GM23338 (cell line): ENCODE data around the gene BICDL2. TPM values are rescaled to one million over a fixed set of nuclear protein-coding genes. Genes with fewer than 3 reads are reported as not detected.

ENCODE experiments used
- ATAC-seq: fragments of 200-7000 bp; cut with Tn5 transposase; 3 replicates; pipeline ENCODE4 v1.9.1; 2020
- DNase-seq: peaks from one replicate; pipeline ENCODE4 v3.0.0-alpha.2; 2015; ENCODE audit warnings: low spot score
- H2AFZ ChIP-seq: fragments of 200-600 bp; sonication (generic); 2 replicates; pipeline ENCODE4 v1.8.0; 2016; ENCODE audit warnings: antibody characterized with exemption, mild to moderate bottlenecking, moderate library complexity
- H3F3A ChIP-seq: fragments of 200-600 bp; sonication (generic); replicated peaks from 2 replicates; pipeline ENCODE4 v1.8.0; 2017; ENCODE audit warnings: antibody characterized with exemption, mixed run types, low read depth
- H3K27ac ChIP-seq: fragments of 200-600 bp; sonication (generic); 2 replicates; pipeline ENCODE4 v1.6.1; 2016; ENCODE audit warnings: low read depth
- H3K27me3 ChIP-seq: fragments of 200-600 bp; sonication (generic); 2 replicates; pipeline ENCODE4 v1.8.0; 2016; ENCODE audit warnings: mild to moderate bottlenecking, mixed run types, moderate library complexity; ENCODE audit not compliant: insufficient read depth
- H3K36me3 ChIP-seq: fragments of 200-600 bp; sonication (generic); 2 replicates; pipeline ENCODE4 v1.8.0; 2016; ENCODE audit warnings: mild to moderate bottlenecking; ENCODE audit not compliant: insufficient read depth
- H3K4me1 ChIP-seq: fragments of 200-600 bp; sonication (generic); 2 replicates; pipeline ENCODE4 v1.8.0; 2016; ENCODE audit warnings: mild to moderate bottlenecking, moderate library complexity; ENCODE audit not compliant: insufficient read depth
- H3K4me2 ChIP-seq: fragments of 200-600 bp; sonication (generic); 2 replicates; pipeline ENCODE4 v1.7.1; 2017; ENCODE audit warnings: mixed run types
- H3K4me3 ChIP-seq: fragments of 200-600 bp; sonication (generic); 2 replicates; pipeline ENCODE4 v1.6.1; 2016; ENCODE audit warnings: mixed run types
- H3K79me2 ChIP-seq: fragments of 200-600 bp; sonication (generic); replicated peaks from 2 replicates; pipeline ENCODE4 v1.8.0; 2017; ENCODE audit warnings: mild to moderate bottlenecking; ENCODE audit not compliant: insufficient read depth
- H3K9me2 ChIP-seq: fragments of 200-600 bp; sonication (generic); 2 replicates; pipeline ENCODE4 v1.8.0; 2017; ENCODE audit not compliant: insufficient read depth
- H4K20me1 ChIP-seq: fragments of 200-600 bp; sonication (generic); replicated peaks from 2 replicates; pipeline ENCODE4 v1.8.0; 2017; ENCODE audit warnings: mild to moderate bottlenecking; ENCODE audit not compliant: insufficient read depth
- H3K27ac Mint-ChIP-seq: 2 replicates; pipeline ENCODE4 v1.8.0; 2020; ENCODE audit warnings: inconsistent platforms, mild to moderate bottlenecking, moderate library complexity, mixed read lengths
- H3K27me3 Mint-ChIP-seq: 3 replicates; pipeline ENCODE4 v1.8.0; 2022; ENCODE audit warnings: low read depth, mild to moderate bottlenecking, moderate library complexity, mixed read lengths, inconsistent platforms; ENCODE audit not compliant: insufficient read depth, poor library complexity
- H3K36me3 Mint-ChIP-seq: 3 replicates; pipeline ENCODE4 v1.8.0; 2021; ENCODE audit warnings: low read depth, mild to moderate bottlenecking, inconsistent platforms, moderate library complexity, mixed read lengths
- H3K4me1 Mint-ChIP-seq: 3 replicates; pipeline ENCODE4 v1.8.0; 2020; ENCODE audit warnings: mild to moderate bottlenecking, inconsistent platforms, mixed read lengths
- H3K4me3 Mint-ChIP-seq: 3 replicates; pipeline ENCODE4 v1.8.0; 2021; ENCODE audit warnings: moderate library complexity, mild to moderate bottlenecking, inconsistent platforms, mixed read lengths
- H3K9me3 Mint-ChIP-seq: 3 replicates; pipeline ENCODE4 v1.8.0; 2020; ENCODE audit warnings: moderate library complexity, mild to moderate bottlenecking, inconsistent platforms, mixed read lengths
- CREB1 ChIP-seq: fragments of 250-450 bp; sonication (Bioruptor Pico); IDR thresholded peaks from 2 replicates; pipeline ENCODE4 v1.5.0; 2020; ENCODE audit warnings: low read depth, mild to moderate bottlenecking, moderate library complexity
- EZH2phosphoT487 ChIP-seq: fragments of 200-600 bp; sonication (generic); IDR thresholded peaks from one replicate; pipeline ENCODE4 v1.8.1; 2018; ENCODE audit warnings: antibody characterized with exemption; ENCODE audit not compliant: unreplicated experiment
- JUNB ChIP-seq: IDR thresholded peaks from one replicate; pipeline ENCODE4 v1.6.1; 2016; ENCODE audit warnings: antibody characterized with exemption; ENCODE audit not compliant: unreplicated experiment
- NANOG ChIP-seq: IDR thresholded peaks from 2 replicates; pipeline ENCODE4 v1.6.1; 2016; ENCODE audit warnings: antibody characterized with exemption, borderline replicate concordance
- POLR2AphosphoS5 ChIP-seq: IDR thresholded peaks from 2 replicates; pipeline ENCODE4 v1.6.1; 2016; ENCODE audit warnings: antibody characterized with exemption, low read depth
- STAT1 ChIP-seq: IDR thresholded peaks from one replicate; pipeline ENCODE4 v1.6.1; 2016; ENCODE audit warnings: antibody characterized with exemption; ENCODE audit not compliant: unreplicated experiment
- ZNF114 ChIP-seq: fragments of 250-450 bp; sonication (Bioruptor Pico); IDR thresholded peaks from 2 replicates; pipeline ENCODE4 v1.5.0; 2020; ENCODE audit warnings: mild to moderate bottlenecking, moderate library complexity
- ZNF331 ChIP-seq: fragments of 250-450 bp; sonication (Bioruptor Pico); IDR thresholded peaks from 2 replicates; pipeline ENCODE4 v1.5.0; 2020; ENCODE audit warnings: low read depth, mild to moderate bottlenecking, moderate library complexity
- polyA plus RNA-seq: library from polyadenylated mRNA; unstranded; fragments of >200 nt; fragmentation: Nextera tagmentation; extraction: Ambion mirVana; gene quantifications from 2 replicates; pipeline ENCODE4 v1.2.1, GENCODE V29; 2016
- total RNA-seq: library from RNA; depleted of rRNA; stranded (reverse); fragments of >200 nt; shearing (Covaris generic); gene quantifications from 2 replicates; pipeline ENCODE4 v1.2.3, GENCODE V29; 2014
- TF ChIP-seq, protein P1 (sequence below): IDR thresholded peaks from one replicate; pipeline ENCODE4 v1.6.1; 2018; ENCODE audit warnings: antibody characterized with exemption; ENCODE audit not compliant: unreplicated experiment
- TF ChIP-seq, protein P2 (sequence below): IDR thresholded peaks from 2 replicates; pipeline ENCODE4 v1.6.1; 2016; ENCODE audit warnings: antibody characterized with exemption
- TF ChIP-seq, protein P3 (sequence below), 2 experiments: fragments of 200-600 bp in 1 of 2; sonication (generic) in 1 of 2; conservative IDR thresholded peaks; 2 replicates each; pipeline versions ENCODE4 v1.5.1 to v1.6.1; 2016 to 2017; ENCODE audit warnings: antibody characterized with exemption in 2 of 2, low read depth in 2 of 2, mild to moderate bottlenecking in 2 of 2, moderate library complexity in 1 of 2

BICDL2 gene
- total and polyA plus RNA-seq, 2 experiments from 2014 or later = 12.7 to 18.4 TPM

DNA sequence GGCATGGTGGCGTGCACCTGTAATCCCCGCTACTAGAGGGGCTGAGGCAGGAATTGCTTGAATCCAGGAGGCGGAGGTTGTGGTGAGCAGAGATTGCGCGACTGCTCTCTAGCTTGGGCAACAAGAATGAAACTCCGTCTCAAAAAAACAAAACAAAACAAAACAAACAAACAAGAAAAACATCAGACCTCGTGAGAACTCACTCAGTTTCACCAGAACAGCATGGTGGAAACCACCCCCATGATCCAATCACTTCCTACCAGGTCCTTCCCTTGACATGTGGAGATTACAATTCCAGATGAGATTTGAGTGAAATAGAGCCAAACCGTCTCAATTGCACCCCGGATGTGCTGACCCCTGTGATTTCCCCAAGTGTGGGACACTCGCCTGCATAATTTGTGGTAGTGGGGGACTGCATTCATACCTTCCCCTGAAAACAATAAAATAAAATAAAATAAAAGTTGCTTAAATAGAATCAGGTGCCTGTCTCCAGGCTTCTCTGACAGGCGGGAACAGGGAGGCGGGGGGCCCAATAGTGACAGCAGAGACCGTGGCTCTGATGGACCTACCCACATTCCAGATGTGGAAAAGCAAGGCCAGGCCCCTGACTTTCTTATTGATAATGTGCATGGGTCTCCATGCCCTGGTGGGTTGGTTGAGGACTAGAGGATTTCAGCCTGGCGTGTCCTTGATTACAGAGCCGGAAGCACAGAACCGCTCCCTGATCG lies 49.3 kb upstream of the BICDL2 start (continued):
- TF ChIP-seq POLR2AphosphoS5 (no peak), JUNB (no peak), NANOG (no peak), ZNF114 (CRISPR knock-in tag) (no peak), STAT1 (no peak), CREB1 (CRISPR knock-in tag) (no peak), ZNF331 (CRISPR knock-in tag) (no peak), EZH2phosphoT487 (no peak)
- TF ChIP-seq, protein P1, sequence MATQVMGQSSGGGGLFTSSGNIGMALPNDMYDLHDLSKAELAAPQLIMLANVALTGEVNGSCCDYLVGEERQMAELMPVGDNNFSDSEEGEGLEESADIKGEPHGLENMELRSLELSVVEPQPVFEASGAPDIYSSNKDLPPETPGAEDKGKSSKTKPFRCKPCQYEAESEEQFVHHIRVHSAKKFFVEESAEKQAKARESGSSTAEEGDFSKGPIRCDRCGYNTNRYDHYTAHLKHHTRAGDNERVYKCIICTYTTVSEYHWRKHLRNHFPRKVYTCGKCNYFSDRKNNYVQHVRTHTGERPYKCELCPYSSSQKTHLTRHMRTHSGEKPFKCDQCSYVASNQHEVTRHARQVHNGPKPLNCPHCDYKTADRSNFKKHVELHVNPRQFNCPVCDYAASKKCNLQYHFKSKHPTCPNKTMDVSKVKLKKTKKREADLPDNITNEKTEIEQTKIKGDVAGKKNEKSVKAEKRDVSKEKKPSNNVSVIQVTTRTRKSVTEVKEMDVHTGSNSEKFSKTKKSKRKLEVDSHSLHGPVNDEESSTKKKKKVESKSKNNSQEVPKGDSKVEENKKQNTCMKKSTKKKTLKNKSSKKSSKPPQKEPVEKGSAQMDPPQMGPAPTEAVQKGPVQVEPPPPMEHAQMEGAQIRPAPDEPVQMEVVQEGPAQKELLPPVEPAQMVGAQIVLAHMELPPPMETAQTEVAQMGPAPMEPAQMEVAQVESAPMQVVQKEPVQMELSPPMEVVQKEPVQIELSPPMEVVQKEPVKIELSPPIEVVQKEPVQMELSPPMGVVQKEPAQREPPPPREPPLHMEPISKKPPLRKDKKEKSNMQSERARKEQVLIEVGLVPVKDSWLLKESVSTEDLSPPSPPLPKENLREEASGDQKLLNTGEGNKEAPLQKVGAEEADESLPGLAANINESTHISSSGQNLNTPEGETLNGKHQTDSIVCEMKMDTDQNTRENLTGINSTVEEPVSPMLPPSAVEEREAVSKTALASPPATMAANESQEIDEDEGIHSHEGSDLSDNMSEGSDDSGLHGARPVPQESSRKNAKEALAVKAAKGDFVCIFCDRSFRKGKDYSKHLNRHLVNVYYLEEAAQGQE = no peak
- TF ChIP-seq, protein P2, sequence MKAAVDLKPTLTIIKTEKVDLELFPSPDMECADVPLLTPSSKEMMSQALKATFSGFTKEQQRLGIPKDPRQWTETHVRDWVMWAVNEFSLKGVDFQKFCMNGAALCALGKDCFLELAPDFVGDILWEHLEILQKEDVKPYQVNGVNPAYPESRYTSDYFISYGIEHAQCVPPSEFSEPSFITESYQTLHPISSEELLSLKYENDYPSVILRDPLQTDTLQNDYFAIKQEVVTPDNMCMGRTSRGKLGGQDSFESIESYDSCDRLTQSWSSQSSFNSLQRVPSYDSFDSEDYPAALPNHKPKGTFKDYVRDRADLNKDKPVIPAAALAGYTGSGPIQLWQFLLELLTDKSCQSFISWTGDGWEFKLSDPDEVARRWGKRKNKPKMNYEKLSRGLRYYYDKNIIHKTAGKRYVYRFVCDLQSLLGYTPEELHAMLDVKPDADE = no peak
- TF ChIP-seq, protein P3, sequence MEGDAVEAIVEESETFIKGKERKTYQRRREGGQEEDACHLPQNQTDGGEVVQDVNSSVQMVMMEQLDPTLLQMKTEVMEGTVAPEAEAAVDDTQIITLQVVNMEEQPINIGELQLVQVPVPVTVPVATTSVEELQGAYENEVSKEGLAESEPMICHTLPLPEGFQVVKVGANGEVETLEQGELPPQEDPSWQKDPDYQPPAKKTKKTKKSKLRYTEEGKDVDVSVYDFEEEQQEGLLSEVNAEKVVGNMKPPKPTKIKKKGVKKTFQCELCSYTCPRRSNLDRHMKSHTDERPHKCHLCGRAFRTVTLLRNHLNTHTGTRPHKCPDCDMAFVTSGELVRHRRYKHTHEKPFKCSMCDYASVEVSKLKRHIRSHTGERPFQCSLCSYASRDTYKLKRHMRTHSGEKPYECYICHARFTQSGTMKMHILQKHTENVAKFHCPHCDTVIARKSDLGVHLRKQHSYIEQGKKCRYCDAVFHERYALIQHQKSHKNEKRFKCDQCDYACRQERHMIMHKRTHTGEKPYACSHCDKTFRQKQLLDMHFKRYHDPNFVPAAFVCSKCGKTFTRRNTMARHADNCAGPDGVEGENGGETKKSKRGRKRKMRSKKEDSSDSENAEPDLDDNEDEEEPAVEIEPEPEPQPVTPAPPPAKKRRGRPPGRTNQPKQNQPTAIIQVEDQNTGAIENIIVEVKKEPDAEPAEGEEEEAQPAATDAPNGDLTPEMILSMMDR (conservative IDR thresholded peaks at IDR 0.05; ENCODE audit: low read depth in 2 of 2) = no peak

DNA sequence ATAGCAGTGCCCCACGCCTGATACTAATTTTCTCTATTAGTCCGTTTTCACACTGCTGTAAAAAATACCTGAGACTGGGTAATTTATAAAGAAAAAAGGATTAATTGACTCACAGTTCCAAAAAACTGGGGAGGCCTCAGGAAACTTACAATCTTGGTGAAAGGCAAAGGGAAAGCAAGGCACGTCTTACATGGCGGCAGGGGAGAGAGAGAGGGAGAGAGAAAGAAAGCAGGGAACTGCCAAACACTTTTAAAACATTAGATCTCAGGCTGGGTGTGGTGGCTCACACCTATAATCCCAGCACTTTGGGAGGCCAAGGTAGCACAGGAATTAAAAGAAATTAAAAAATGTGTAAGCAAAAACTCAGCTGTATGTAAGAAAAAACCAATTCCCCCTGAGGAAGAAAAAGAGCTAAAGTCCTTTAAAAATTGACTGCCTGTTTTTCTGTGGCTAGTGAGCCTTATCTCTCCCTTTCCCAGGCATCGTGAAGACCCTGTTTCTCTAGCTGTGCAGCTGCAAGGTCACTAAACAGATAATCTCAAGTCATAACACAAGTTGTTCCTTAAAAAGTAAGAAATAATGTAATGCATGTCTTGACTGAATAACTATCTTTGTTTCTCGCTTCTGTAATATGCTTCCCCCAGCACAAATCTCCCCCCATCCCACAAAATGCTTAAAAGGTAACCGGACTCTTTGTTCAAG lies 48.4 kb upstream of the BICDL2 start:
- Histone ChIP-seq H3K4me2 (no peak overlapping the region), H3F3A (peaks cover 29% of the 10 kb centered on the region), H3K79me2 (0 out of 2 replicates have a peak, but pooled peaks cover 8% of the 10 kb centered on the region), H3K27ac (peak overlapping the region; percentile 63), H3K36me3 (peaks cover 8% of the 10 kb centered on the region), H2AFZ (no peak overlapping the region), H3K4me1 (peaks cover 7% of the 10 kb centered on the region), H3K9me2 (no peaks in the 10 kb centered on the region), H4K20me1 (peaks cover 18% of the 10 kb centered on the region), H3K4me3 (no peak overlapping the region), H3K27me3 (no peaks in the 10 kb centered on the region)
- Mint-ChIP-seq H3K4me1 (peaks cover 31% of the 10 kb centered on the region), H3K9me3 (no peaks in the 10 kb centered on the region), H3K36me3 (peaks cover 67% of the 10 kb centered on the region), H3K27me3 (peaks cover 25% of the 10 kb centered on the region), H3K27ac (peak overlapping the region; percentile 52; the same call in 1 of the 2 replicates), H3K4me3 (no peak overlapping the region; the same call in 2 of the 3 replicates)
- DNase-seq = no peak
- ATAC-seq = no peak
- TF ChIP-seq POLR2AphosphoS5 (no peak), ZNF114 (CRISPR knock-in tag) (no peak), CREB1 (CRISPR knock-in tag) (no peak), JUNB (no peak)
